Left lobe of liver (tissue), 2 donors: Measurements from ENCODE around the gene ASMTL. TPM values are rescaled to one million over a fixed set of nuclear protein-coding genes. Genes with fewer than 3 reads are reported as not detected.
A peak's percentile ranks its signal among the peaks of the same experiment; 100 is the strongest.
"Not testable (repeated sequence)": the region's sequence is repeated elsewhere in the genome, so short reads cannot be mapped to it uniquely, and the experiment has no call there.

ENCODE experiments used
- ATAC-seq: fragments of 200-7000 bp; cut with Tn5 transposase; one replicate; pipeline ENCODE4 v1.9.1; 2020; ENCODE audit warnings: mild to moderate bottlenecking, moderate library complexity
- DNase-seq: peaks from one replicate; pipeline ENCODE4 v3.0.0-alpha.2; 2020; ENCODE audit warnings: low spot score
- total RNA-seq: library from RNA; stranded (reverse); gene quantifications from one replicate; pipeline ENCODE4 v1.2.1, GENCODE V29; 2021
- donor health status: DM: no; HTN: no; CAD: no; lungs with moderate emphysema.
- donor health status: DM: no; HTN: yes; CAD: no.

ASMTL gene
- total RNA-seq, 1 donor from 2014 or later = 31.4 TPM

DNA sequence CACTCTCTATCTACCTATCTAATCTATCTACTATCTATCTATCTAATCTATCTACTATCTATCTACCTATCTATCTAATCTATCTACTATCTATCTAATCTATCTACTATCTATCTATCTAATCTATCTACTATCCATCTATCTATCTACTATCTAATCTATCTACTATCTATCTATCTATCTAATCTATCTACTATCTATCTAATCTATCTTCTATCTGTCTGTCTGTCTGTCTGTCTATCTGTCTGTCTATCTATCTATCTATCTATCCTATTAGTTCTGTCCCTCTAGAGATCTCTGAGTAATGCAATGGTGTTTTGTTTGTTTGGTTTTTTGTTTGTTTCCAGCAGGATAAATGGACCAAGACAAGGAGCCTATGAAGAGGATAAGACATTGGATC lies 9.4 kb upstream of the ASMTL start:
- ATAC-seq (no peak), DNase-seq (no peak)

DNA sequence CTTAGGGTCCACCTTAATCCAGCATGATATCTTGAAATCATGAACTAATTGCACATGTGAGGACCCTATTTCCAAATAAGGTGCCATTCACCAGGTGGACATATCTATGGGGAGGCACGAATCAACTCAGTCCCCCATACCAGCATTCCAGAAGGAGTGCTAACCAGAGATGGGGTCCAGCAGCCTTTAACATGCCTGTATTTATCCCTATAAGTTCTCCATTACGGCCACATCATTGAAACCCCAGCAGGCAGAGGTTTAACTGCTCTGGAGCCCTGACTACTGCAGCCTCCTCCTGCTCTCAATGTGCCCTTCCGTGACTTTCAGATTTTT lies 3.2 kb upstream of the ASMTL start:
- no peak for ATAC-seq
- no peak for DNase-seq

DNA sequence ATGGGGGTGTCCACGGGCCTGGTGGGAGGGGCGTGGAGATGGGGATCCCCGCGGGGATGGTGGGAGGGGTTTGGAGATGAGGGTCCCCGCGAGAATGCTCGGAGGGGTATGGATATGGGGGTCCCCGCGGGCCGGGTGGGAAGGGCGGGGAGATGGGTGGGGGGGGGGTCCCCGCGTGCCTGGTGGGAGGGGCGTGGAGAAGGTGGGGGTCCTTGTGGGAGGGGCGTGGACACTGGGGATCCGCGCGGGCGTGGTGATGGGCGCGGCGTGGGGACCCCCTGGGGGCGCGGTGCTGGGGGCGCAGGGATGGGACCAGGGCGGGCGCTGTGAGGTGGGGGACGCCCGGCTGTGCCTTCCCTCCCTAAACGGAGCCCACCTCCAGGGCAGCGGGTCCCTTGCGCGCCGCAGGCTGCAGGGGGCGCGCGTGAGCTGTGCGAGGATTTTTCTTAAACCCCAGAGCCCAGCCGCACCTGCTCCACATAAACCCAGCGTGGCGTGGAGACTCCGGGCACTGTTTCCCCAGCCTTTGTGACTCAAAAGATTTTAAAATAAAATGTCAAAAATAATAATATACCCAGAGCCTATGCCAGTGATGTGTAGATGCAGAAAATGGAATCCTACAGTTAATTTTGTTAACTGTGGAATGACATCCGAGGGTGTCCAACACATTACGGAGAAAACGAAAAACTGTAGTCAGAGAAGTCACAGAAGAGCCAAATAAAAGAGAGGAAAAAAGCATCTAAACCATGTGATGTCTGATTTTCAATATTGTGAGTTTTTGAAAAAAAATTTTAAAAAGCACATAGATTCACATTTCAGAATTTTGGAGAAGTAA lies 1.5 kb upstream of the ASMTL start:
- peak; percentile 59 for ATAC-seq
- DNase-seq = peak; percentile 88

DNA sequence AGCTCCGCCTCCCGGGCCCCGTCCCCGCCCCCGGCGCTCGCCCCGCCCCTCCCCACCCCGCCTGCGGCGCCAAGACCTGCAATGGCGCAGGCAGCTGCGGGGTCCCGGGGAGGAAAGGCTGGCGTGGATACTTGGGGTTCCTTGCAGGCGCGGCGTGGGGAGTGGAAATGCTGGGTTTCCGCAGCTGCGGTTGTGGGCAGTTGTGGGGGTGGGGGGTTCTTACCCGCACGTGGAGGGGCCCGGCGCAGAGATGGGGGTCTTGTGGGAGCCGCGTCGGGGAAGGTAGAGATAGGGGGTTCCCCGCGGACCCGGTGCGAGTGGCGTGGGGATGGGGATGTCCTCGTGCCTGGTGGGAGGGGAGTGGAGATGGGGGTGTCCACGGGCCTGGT lies 680 bp upstream of the ASMTL start:
- DNase-seq = no peak

DNA sequence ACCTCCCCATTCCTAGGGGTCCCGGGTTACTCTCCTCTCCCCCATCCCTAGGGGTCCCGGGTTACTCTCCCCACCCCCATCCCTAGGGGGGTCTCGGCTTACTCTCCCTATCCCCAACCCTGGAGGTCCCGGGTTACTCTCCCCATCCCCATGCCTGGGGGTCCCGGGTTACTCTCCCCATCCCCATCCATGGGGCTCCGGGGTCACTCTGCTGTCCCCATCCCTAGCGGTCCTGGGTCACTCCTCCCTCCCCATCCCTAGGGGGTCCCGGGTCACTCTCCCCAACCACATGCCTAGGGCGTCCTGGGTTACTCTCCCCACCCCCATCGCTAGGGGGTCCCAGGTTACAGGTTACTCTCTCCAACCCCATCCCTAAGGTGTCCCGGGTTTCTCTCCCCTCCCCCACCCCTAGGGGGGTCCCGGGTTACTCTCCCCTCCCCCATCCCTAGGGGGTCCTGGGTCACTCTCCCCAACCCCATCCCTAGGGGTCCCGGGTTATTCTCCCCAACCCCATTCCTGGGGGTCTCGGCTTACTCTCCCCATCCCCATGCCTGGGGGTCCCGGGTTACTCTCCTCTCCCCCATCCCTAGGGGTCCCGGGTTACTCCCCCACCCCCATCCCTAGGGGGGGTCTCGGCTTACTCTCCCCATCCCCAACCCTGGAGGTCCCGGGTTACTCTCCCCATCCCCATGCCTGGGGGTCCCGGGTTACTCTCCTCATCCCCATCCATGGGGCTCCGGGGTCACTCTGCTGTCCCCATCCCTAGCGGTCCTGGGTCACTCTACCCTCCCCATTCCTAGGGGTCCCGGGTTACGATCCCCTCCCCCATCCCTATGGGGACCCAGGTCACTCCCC lies 821 bp downstream of the ASMTL start:
- DNase-seq = peak; percentile 47

More for the DNA sequence above, 680 bp upstream of the ASMTL start:
- peak; percentile 43 for ATAC-seq

DNA sequence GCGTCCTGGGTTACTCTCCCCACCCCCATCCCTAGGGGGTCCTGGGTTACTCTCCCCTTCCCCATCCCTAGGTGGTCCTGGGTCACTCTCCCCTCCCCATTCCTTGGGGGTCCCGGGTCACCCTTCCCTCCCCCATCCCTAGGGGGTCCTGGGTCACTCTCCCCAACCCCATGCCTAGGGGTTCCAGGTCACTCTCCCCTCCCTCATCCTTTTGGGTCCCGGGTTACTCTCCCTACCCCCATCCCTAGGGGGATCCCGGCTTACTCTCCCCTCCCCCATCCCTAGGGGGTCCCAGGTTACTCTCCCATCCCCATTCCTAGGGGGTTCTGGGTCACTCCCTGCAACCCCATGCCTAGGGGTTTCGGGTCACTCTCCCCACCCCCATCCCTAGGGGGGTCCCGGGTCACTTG lies 1.5 kb downstream of the ASMTL start:
- ATAC-seq (no peak), DNase-seq (no peak)

More for the DNA sequence above, 821 bp downstream of the ASMTL start:
- no peak for ATAC-seq

DNA sequence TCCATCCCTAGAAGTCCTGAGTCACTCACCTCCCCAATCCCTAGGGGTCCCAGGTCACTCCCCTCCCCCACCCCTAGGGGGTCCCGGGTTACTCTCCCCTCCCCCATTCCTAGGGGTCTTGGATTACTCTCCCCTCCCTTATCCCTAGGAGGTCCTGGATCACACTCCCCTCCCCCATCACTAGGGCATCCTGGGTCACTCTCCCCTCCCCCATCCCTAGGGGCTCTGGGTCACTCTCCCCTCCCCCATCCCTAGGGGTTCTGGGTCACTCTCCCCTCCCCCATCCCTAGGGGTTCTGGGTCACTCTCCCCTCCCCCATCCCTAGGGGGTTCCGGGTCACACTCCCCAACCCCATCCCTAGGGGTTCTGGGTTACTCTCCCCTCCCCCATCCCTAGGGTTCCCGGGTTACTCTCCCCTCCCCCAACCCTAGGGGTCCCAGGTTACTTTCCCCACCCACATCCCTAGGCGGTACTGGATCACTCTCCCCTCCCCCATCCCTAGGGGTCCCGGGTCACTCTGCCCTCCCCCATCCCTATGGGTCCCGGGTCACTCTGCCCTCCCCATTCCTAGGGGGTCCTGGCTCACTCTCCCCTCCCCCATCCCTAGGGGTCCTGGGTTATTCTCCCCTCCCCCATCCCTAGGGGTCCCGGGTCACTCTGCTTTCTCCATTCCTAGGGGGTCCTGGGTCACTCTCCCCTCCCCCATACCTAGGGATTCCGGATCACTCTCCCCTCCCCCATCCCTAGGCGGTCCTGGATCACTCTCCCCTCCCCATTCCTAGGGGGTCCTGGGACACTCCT lies 2.1 kb downstream of the ASMTL start:
- ATAC-seq (no peak), DNase-seq (peak; percentile 42)

DNA sequence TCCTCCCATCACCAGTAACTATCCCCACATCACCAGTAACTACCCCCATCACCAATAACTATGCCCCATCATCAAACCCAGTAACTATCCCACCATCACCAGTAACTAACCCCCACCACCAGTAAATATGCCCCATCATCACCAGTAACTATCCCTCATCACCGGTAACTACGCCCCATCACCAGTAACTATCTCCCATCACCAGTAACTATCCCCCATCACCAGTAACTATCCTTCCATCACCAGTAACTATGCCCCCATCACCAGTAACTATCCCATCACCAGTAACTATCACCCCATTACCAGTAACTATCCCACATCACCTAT lies 2.9 kb downstream of the ASMTL start:
- DNase-seq (no peak), ATAC-seq (no peak)

DNA sequence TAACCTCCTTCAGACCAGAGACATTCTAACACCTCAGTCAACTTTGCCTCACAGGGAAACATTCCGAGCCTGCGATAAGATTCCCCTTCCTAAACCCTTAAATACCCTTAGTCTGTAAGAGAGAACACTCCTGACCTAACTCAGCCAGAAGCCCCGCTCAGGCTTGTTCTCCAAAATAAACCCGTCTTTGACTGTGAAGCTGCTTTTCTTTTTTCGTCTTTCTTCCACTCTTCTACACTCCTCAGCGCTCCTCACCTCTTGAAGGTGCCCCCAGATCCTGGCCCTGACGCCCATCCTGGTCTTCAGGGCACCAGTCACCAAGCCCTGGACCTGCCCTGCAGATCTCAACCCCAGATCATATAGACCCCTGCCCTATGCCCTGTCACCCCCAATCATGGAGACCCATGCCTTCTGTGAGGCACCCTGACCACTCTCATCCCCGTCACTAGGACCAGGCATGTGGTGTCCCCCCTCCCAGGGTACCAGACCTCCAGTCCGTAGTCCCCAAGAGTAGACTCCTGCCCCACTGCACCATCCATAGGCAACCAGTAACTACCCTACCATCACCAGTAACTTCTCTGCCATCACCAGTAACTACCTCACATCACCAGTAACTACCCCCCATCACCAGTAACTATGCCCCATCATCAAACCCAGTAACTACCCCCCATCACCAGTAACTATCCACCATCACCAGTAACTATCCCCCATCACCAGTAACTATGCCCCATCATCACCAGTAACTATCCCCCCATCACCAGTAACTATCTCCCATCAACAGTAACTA lies 3.5 kb downstream of the ASMTL start:
- DNase-seq = peak; percentile 23
- no peak for ATAC-seq

DNA sequence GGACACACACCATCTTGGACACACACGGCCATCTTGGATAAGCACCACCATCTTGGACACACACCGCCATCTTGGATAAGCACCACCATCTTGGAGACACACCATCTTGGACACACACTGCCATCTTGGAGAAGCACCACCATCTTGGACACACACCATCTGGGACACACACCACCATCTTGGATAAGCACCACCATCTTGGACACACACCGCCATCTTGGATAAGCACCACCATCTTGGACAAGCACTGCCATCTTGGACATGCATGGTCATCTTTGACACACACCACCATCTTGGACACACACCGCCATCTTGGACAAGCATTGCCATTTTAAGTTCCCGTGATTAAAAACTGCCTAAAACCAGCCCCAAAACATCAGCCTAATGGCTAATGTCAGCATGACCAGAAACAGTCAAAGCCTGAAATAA lies 4.1 kb downstream of the ASMTL start:
- not testable (repeated sequence) for ATAC-seq
- DNase-seq = peak; percentile 18

DNA sequence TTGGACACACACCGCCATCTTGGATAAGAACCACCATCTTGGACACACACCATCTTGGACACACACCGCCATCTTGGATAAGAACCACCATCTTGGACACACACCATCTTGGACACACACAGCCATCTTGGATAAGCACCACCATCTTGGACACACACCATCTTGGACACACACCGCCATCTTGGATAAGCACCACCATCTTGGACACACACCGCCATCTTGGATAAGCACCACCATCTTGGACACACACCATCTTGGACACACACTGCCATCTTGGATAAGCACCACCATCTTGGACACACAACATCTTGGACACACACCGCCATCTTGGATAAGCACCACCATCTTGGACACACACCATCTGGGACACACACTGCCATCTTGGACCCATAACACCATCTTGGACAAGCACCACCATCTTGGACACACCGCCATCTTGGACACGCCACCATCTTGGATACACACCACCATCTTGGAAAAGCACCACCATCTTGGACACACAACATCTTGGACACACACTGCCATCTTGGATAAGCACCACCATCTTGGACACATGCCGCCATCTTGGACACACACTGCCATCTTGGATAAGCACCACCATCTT lies 4.6 kb downstream of the ASMTL start:
- peak; percentile 19 for DNase-seq
- ATAC-seq = not testable (repeated sequence)

DNA sequence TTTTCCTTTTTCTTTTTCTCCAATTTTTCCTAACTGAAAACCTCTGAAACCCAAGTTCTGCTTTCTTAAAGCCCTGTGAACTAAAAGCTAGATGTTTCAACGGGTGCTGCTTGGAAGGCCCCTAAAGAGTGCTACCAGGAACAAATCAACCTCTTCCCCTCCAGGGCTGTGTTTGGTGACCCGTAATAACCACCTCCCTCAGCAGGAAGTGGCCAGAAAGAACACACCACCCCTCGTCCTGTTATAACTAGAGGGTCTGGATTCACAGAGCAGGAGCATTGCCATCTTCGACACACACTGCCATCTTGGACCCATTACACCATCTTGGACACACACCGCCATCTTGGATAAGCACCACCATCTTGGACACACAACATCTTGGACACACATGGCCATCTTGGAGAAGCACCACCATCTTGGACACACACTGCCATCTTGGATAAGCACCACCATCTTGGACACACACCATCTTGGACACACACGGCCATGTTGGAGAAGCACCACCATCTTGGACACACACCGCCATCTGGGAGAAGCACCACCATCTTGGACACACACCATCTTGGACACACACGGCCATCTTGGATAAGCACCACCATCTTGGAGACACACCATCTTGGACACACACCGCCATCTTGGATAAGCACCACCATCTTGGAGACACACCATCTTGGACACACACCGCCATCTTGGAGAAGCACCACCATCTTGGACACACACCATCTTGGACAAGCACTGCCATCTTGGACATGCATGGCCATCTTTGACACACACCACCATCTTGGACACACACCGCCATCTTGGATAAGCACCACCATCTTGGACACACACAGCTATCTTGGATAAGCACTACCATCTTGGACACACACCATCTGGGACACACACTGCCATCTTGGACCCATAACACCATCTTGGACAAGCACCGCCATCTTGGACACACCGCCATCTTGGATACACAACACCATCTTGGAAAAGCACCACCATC lies 5.4 kb downstream of the ASMTL start:
- ATAC-seq = not testable (repeated sequence)
- peak; percentile 26 for DNase-seq

DNA sequence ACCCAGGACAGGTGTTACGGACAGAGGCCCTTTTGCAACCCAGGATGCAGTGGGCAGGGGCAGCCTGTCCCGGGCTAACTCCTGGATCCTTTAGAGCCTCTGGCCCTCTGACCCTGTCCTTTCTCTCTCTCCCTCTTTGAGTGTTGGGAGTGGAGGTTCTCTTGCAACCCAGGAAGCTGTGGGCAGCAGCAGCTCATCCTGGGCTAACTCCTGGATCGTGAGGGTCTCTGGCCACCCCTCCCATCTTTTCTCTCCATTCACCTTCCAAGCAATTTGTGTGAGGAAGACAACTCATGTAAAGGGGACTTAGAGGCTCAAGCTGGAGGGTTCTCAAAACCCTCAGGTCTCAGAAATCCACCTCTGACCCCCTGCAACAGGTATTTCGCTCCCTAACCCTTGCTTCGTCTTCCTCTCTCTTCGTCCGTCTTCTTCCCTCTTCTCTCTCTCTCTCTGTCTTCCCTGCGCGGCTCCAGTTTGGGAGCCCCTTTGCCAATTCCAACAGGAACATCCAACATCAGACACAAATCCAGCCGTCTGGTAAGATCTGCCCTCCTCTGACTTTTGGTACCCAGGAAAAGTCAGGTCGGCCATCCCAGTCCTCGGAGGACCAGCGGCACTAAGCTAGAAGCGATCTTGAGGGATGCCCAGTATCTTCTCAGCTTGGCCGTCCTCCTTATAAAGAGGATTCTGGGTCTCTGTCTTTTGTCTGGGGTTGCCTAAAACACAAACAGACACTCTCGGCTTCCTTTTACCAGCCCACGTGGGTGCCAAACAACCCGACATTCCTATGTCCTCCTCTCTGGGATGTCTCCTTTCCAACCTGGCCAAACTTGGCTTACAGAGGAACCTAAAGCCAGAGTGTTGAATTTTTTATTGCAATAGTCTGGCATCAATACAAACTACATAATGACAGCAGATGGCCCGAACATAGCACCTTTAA lies 7.9 kb downstream of the ASMTL start:
- ATAC-seq (no peak), DNase-seq (peak; percentile 23)

DNA sequence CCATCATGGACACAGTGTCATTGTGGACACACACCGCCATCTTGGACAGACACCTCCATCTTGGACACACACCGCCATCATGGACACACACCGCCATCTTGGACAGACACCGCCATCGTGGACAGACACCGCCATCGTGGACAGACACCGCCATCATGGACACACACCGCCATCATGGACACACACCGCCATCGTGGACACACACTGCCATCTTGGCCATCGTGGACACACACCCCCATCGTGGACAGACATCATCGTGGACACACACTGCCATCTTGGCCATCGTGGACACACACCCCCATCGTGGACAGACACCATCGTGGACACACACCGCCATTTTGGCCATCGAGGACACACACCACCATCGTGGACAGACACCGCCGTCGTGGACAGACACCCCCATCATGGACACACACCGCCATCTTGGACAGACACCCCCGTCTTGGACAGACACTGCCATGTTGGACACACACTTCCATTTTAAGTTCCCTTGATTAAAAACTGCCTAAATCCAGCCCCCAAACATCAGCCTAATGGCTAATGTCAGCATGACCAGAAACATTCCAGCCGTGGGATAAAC lies 9.1 kb downstream of the ASMTL start:
- ATAC-seq = no peak
- peak; percentile 26 for DNase-seq

DNA sequence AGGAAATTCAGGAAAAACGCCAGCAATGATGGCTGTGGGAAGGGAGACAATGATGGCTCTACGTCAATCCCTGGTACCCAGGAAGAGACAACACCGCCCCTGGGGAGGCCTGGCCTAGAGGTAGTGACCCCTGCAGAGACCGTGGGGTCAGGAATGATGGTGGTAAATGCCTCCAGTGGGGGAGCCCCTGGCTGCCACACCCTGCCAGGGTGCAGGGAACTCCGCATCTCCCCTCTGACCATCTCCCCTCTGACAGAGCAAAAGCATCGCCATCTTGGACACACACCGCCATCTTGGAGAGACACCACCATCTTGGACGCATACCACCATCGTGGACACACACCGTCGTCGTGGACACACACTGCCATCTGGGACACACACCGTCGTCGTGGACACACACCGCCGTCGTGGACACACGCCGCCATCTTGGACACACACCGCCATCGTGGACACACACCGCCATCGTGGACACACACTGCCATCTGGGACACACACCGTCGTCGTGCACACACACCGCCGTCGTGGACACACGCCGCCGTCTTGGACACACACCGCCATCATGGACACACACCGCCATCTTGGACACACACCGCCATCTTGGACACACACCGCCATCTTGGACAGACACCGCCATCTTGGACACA lies 9.9 kb downstream of the ASMTL start:
- DNase-seq = no peak
- no peak for ATAC-seq

DNA sequence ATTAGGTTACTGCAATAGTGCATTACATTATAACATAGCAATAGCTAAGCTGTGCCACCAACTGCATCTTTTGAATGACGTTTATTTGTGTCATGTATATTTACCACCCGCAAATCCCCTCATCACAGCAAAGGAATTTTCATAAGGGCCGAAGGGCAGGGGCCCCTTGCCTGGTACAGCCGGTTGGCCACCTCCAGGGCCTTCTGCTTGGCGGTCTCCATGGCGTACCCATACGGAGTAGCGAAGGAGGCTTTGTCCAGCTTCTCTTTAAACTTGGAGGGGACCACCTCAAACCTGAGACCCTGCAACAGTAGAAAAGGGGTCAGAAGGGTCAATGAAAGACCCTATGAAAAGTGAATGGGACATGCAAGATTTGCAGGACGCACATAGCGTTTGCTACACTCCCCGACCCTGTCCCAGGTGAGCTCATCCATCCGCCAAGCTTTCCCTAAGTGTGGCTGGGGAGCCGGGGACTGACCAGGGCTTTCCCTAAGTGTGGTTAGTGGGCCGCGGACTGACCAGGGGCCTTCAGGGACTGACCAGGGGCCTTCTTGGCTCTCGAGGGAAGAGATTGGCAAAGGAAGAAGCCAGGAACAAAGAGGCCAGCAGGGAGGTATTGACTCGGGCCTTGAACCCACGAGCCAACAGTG lies 10.6 kb downstream of the ASMTL start:
- DNase-seq = peak; percentile 37
- no peak for ATAC-seq
